Brain microvascular endothelial cell (primary cell): ENCODE data around the gene CELF5.

Experiments used
- DNase-seq: peaks from one replicate; pipeline ENCODE4 v3.0.0-alpha.2; 2020
- H3K27ac ChIP-seq: fragments of 250-450 bp; sonication (Bioruptor Pico); 2 replicates; pipeline ENCODE4 v1.5.1; 2020; ENCODE audit warnings: mild to moderate bottlenecking, moderate library complexity
- H3K27me3 ChIP-seq: fragments of 250-450 bp; sonication (Bioruptor Pico); replicated peaks from 2 replicates; pipeline ENCODE4 v1.5.1; 2020; ENCODE audit warnings: mild to moderate bottlenecking
- H3K36me3 ChIP-seq: fragments of 250-450 bp; sonication (Bioruptor Pico); replicated peaks from 2 replicates; pipeline ENCODE4 v1.5.1; 2020; ENCODE audit warnings: mild to moderate bottlenecking
- H3K4me3 ChIP-seq: 2 replicates; pipeline ENCODE4 v1.5.1; 2011; ENCODE audit warnings: low read depth, mild to moderate bottlenecking, control low read depth, low read length, moderate library complexity
- in situ Hi-C: cut with HindIII; loops from 2 replicates; pipeline ENCODE4 v1.10.0; 2017; ENCODE audit warnings: low sequenced_read_pairs, low pct_ligation_motif_present
- TF ChIP-seq, protein P1 (sequence below): IDR thresholded peaks from 2 replicates; pipeline ENCODE4 v1.5.1; 2011; ENCODE audit warnings: low read depth, mild to moderate bottlenecking, moderate library complexity, low read length, control low read depth, inconsistent platforms; ENCODE audit errors: missing control alignments

CELF5 gene

DNA sequence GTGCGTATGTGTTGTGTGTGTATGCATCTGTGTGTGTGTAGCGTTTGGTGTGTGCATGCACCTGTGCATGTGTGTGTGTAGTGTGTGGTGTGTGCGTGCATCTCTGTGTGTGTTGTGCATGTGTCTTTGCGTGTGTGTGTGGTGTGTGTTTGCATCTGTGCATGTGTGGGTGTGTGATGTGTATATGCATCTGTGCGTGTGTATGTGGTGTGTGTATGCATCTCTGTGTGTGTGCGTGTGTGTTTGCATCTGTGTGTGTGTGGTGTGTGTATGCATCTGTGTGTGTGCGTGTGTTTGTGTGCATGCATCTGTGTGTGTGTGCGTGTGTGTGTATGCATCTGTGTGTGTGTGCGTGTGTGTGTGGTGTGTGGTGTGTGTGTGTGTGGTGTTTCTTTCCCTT is 20.6 kb downstream of the CELF5 start:
- Histone ChIP-seq H3K27ac (no peak overlapping the region), H3K36me3 (no peaks in the 10 kb centered on the region), H3K4me3 (no peak overlapping the region), H3K27me3 (no peaks in the 10 kb centered on the region)
- in situ Hi-C loops: no loop called here
- TF ChIP-seq, protein P1, sequence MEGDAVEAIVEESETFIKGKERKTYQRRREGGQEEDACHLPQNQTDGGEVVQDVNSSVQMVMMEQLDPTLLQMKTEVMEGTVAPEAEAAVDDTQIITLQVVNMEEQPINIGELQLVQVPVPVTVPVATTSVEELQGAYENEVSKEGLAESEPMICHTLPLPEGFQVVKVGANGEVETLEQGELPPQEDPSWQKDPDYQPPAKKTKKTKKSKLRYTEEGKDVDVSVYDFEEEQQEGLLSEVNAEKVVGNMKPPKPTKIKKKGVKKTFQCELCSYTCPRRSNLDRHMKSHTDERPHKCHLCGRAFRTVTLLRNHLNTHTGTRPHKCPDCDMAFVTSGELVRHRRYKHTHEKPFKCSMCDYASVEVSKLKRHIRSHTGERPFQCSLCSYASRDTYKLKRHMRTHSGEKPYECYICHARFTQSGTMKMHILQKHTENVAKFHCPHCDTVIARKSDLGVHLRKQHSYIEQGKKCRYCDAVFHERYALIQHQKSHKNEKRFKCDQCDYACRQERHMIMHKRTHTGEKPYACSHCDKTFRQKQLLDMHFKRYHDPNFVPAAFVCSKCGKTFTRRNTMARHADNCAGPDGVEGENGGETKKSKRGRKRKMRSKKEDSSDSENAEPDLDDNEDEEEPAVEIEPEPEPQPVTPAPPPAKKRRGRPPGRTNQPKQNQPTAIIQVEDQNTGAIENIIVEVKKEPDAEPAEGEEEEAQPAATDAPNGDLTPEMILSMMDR: no peak
- no peak for DNase-seq

DNA sequence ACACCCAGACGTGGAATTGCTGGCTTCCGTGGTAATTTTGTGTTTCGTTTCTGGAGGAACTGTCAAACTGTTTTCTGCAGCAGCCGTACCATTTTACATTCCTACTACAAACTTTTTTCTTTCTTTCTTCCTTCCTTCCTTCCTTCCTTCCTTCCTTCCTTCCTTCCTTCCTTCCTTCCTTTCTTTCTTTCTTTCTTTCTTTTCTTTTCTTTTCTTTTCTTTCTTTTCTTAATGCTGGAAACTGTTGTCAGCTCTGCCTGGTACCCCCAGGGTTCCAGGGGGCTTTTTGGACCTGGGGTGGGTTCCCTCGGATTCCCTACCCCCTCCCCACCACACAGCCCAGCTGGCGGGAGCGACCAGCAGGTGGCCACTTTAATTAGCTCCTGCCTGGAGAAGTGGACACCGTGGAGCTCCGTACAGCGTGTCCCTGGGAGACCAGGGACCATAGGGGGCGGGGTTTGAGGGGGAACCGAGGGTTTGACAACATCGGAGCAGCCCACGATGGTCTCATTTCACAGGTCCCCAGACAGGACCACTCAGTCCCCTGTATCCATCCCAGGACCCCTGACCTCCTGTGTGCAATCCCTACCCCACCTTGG is 24.4 kb downstream of the CELF5 start:
- Histone ChIP-seq H3K36me3 (no peaks in the 10 kb centered on the region), H3K27me3 (no peaks in the 10 kb centered on the region)
- in situ Hi-C loops: no loop called here

DNA sequence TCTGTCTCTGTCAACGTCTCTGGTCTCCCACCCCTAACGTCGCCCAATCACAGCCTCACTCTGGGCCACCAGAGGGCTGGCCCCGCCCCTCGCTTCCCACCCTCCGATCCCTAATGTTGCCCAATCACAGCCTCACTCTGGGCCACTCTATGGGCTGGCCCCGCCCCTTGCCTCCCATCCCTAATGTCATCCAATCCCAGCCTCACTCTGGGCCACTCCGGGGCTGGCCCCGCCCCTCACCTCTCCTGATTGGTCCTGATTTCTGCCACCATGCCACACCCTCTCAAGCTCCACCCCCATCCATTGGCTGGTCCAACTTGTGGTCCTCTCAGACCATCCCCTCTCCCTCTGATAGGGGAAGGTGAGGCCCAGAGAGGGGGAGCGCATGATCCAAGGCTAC is 24.9 kb downstream of the CELF5 start:
- in situ Hi-C loops: no loop called here
- H3K27me3 ChIP-seq: no peaks in the 10 kb centered on the region
- no peak overlapping the region for H3K27ac ChIP-seq
- no peak for DNase-seq
- H3K4me3 ChIP-seq: no peak overlapping the region
- no peaks in the 10 kb centered on the region for H3K36me3 ChIP-seq
- TF ChIP-seq, protein P1: no peak

More for the DNA sequence above, 24.4 kb downstream of the CELF5 start:
- TF ChIP-seq, protein P1: no peak
- DNase-seq: no peak
- Histone ChIP-seq H3K4me3 (no peak overlapping the region), H3K27ac (no peak overlapping the region)

DNA sequence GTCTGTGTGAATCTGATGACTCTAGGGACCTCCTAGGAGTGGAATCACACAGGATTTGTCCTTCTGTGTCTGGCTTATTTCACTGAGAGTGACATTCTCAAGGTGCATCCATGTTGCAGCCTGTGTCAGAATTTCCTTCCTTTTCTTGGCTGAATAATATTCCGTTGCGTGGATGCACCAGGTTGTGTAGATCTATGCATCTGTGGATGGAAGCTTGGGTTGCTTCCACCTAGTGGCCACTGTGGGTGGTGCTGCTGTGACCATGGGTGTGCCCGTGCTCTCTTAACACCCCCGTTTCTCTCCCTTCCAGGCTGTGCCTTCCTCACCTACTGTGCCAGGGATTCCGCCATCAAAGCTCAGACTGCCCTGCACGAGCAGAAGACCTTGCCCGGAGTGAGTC is 26.2 kb downstream of the CELF5 start:
- H3K4me3 ChIP-seq: no peak overlapping the region
- DNase-seq: no peak
- TF ChIP-seq, protein P1: peak; percentile 70
- in situ Hi-C loops: no loop called here
- H3K36me3 ChIP-seq: no peaks in the 10 kb centered on the region
- H3K27me3 ChIP-seq: no peaks in the 10 kb centered on the region
- no peak overlapping the region for H3K27ac ChIP-seq

DNA sequence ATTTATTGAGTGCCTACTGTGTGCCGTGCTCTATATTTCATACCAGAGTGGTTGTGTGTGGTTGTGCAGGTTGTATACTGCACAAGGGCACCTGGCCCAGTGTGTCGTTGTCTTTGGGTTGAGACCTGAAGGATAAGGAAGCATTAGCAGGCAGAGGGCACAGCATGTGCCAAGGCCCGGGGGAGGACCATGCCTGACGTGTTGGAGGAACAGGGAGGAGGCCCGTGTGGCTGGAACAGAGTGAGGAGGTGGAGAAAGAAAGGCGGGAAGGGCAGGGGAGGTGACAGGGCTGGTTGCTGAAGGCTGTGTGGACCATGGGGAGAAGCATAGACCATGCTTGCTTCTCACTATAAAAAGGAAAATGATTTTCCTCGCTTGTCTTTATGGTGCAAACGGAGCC is 26.8 kb downstream of the CELF5 start:
- in situ Hi-C loops: no loop called here
- no peak for DNase-seq
- no peak overlapping the region for H3K27ac ChIP-seq
- no peak overlapping the region for H3K4me3 ChIP-seq
- H3K36me3 ChIP-seq: no peaks in the 10 kb centered on the region
- H3K27me3 ChIP-seq: no peaks in the 10 kb centered on the region
- TF ChIP-seq, protein P1: no peak

DNA sequence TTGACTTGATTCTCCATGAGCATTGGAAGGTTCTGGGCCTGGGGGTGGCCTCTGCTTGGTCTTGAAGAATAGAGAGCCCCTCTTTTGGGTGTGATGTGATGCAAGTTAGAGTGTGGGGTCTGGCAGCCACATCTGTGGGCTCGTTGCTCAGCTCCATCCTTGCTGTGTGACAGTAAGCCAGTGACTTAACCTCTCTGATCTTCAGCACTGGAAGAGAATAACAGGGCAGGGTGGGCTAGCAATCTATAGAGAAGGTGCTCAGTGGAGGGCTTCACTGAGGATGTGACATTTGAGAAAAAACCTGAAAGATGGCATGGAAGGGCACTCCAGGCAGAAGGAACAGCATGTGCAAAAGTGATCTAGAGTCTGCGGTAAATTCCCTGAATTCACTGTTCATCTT is 28.2 kb downstream of the CELF5 start:
- TF ChIP-seq, protein P1: no peak
- no peak overlapping the region for H3K4me3 ChIP-seq
- no peak overlapping the region for H3K27ac ChIP-seq
- in situ Hi-C loops: no loop called here
- no peaks in the 10 kb centered on the region for H3K36me3 ChIP-seq
- no peak for DNase-seq
- H3K27me3 ChIP-seq: no peaks in the 10 kb centered on the region
